Trophoblast cell (in vitro differentiated cells and primary cell): ENCODE data around the gene SH2D3A.

Experiments used
- DNase-seq, 2 donors: peaks; one replicate each; pipeline ENCODE4 v3.0.0-alpha.2; 2016
- H2AFZ ChIP-seq: 2 replicates; pipeline ENCODE4 v1.6.1; 2013; ENCODE audit warnings: low read length, moderate library complexity, mild to moderate bottlenecking; ENCODE audit not compliant: insufficient read depth, poor library complexity
- H2AK5ac ChIP-seq: 2 replicates; pipeline ENCODE4 v1.6.1; 2013; ENCODE audit warnings: mild to moderate bottlenecking, low read length
- H2BK120ac ChIP-seq: 2 replicates; pipeline ENCODE4 v1.6.1; 2013; ENCODE audit warnings: low read length, mild to moderate bottlenecking, moderate library complexity; ENCODE audit not compliant: insufficient read depth, poor library complexity
- H2BK12ac ChIP-seq: 2 replicates; pipeline ENCODE4 v1.6.1; 2013; ENCODE audit warnings: mild to moderate bottlenecking, low read length, moderate library complexity
- H2BK5ac ChIP-seq: 2 replicates; pipeline ENCODE4 v1.6.1; 2013; ENCODE audit warnings: low read length, low read depth, moderate library complexity, mild to moderate bottlenecking; ENCODE audit not compliant: poor library complexity
- H3K14ac ChIP-seq: 2 replicates; pipeline ENCODE4 v1.6.1; 2013; ENCODE audit warnings: mild to moderate bottlenecking, low read length
- H3K18ac ChIP-seq: 2 replicates; pipeline ENCODE4 v1.6.1; 2013; ENCODE audit warnings: mild to moderate bottlenecking, low read length
- H3K23ac ChIP-seq: 2 replicates; pipeline ENCODE4 v1.6.1; 2013; ENCODE audit warnings: low read length
- H3K27ac ChIP-seq: 2 replicates; pipeline ENCODE4 v1.5.1; 2013; ENCODE audit warnings: low read depth, mild to moderate bottlenecking, inconsistent platforms, low read length, moderate library complexity
- H3K27me3 ChIP-seq: 2 replicates; pipeline ENCODE4 v1.6.1; 2013; ENCODE audit warnings: inconsistent platforms, mild to moderate bottlenecking, low read length, moderate library complexity; ENCODE audit not compliant: insufficient read depth
- H3K36me3 ChIP-seq, 2 experiments: 1 replicate in 1 of 2; 2 replicates in 1 of 2; pipeline ENCODE4 v1.6.1; 2013; ENCODE audit warnings: low read length in 2 of 2, mild to moderate bottlenecking in 2 of 2, moderate library complexity in 1 of 2; ENCODE audit not compliant: insufficient read depth in 2 of 2, control insufficient read depth in 1 of 2
- H3K4ac ChIP-seq: 2 replicates; pipeline ENCODE4 v1.6.1; 2013; ENCODE audit warnings: low read depth, mild to moderate bottlenecking, low read length, moderate library complexity
- H3K4me1 ChIP-seq, 2 experiments: 1 replicate in 1 of 2; 2 replicates in 1 of 2; pipeline ENCODE4 v1.6.1; 2013; ENCODE audit warnings: low read length in 2 of 2, mild to moderate bottlenecking in 2 of 2, moderate library complexity in 1 of 2; ENCODE audit not compliant: insufficient read depth in 2 of 2, control insufficient read depth in 1 of 2
- H3K4me2 ChIP-seq: 2 replicates; pipeline ENCODE4 v1.6.1; 2013; ENCODE audit warnings: inconsistent platforms, mild to moderate bottlenecking, low read length, moderate library complexity
- H3K4me3 ChIP-seq: 2 replicates; pipeline ENCODE4 v1.5.1; 2013; ENCODE audit warnings: mild to moderate bottlenecking, low read depth, low read length, inconsistent platforms
- H3K79me1 ChIP-seq: one replicate; pipeline ENCODE4 v1.6.1; 2013; ENCODE audit warnings: low read length
- H3K79me2 ChIP-seq: 2 replicates; pipeline ENCODE4 v1.6.1; 2013; ENCODE audit warnings: low read length, mild to moderate bottlenecking; ENCODE audit not compliant: control insufficient read depth, insufficient read depth, poor library complexity
- H3K9ac ChIP-seq: 2 replicates; pipeline ENCODE4 v1.6.1; 2013; ENCODE audit warnings: mild to moderate bottlenecking, low read length
- H3K9me3 ChIP-seq: 2 replicates; pipeline ENCODE4 v1.6.1; 2013; ENCODE audit warnings: low read depth, mild to moderate bottlenecking, control low read depth, inconsistent platforms, low read length; ENCODE audit not compliant: insufficient read depth
- H4K12ac ChIP-seq: 2 replicates; pipeline ENCODE4 v1.6.1; 2013; ENCODE audit warnings: low read depth, mild to moderate bottlenecking, low read length, moderate library complexity
- H4K8ac ChIP-seq: 2 replicates; pipeline ENCODE4 v1.6.1; 2013; ENCODE audit warnings: low read depth, mild to moderate bottlenecking, low read length, moderate library complexity
- H4K91ac ChIP-seq: one replicate; pipeline ENCODE4 v1.6.1; 2013; ENCODE audit warnings: low read depth, mild to moderate bottlenecking, low read length, moderate library complexity
- WGBS: extraction: QIAGEN DNeasy Blood & Tissue Kit; methylation state at CpG from one replicate; pipeline ENCODE4 v1.1.7; 2013; ENCODE audit warnings: missing lambda C conversion rate; ENCODE audit not compliant: insufficient read length, insufficient coverage; ENCODE audit errors: extremely low coverage; 5-methylcytosine and 5-hydroxymethylcytosine counted together

SH2D3A gene

GRCh38 chr19:6790194-6791128 is 23.2 kb upstream of the SH2D3A start:
- Histone ChIP-seq H2BK120ac (no peak overlapping the region), H2BK5ac (no peak overlapping the region)

GRCh38 chr19:6788896-6789295 is 21.7 kb upstream of the SH2D3A start:
- Histone ChIP-seq H3K79me1 (no peaks in the 10 kb centered on the region), H3K4ac (no peak overlapping the region), H3K9me3 (peaks cover 6% of the 10 kb centered on the region), H3K9ac (no peak overlapping the region), H4K12ac (no peak overlapping the region), H3K4me2 (no peak overlapping the region), H3K23ac (no peak overlapping the region), H3K4me1 (peaks cover 0 to 2% of the 10 kb centered on the region in 2 experiments), H3K18ac (no peak overlapping the region), H3K27me3 (no peaks in the 10 kb centered on the region), H3K4me3 (no peak overlapping the region), H2BK5ac (no peak overlapping the region), H4K8ac (no peak overlapping the region), H4K91ac (no peak overlapping the region), H2AK5ac (no peak overlapping the region), H2AFZ (no peak overlapping the region), H3K79me2 (no peaks in the 10 kb centered on the region), H3K14ac (no peak overlapping the region), H2BK120ac (no peak overlapping the region), H3K27ac (no peak overlapping the region), H3K36me3 (no peaks in the 10 kb centered on the region), H2BK12ac (no peak overlapping the region)
- peak; percentile 78 to 92 for DNase-seq
- WGBS, result no CpG with 5 or more reads among the region's 4 CpGs

More at GRCh38 chr19:6790194-6791128, 23.2 kb upstream of the SH2D3A start:
- H3K36me3 ChIP-seq, result no peaks in the 10 kb centered on the region
- no peak overlapping the region for H3K27ac ChIP-seq
- H2BK12ac ChIP-seq, result no peak overlapping the region
- no peak overlapping the region for H3K18ac ChIP-seq
- peaks cover 11% of the 10 kb centered on the region for H3K9me3 ChIP-seq
- no peak overlapping the region for H3K9ac ChIP-seq
- H3K4ac ChIP-seq, result no peak overlapping the region
- no peaks in the 10 kb centered on the region for H3K79me1 ChIP-seq
- H2AFZ ChIP-seq, result no peak overlapping the region
- H2AK5ac ChIP-seq, result no peak overlapping the region
- no peaks in the 10 kb centered on the region for H3K27me3 ChIP-seq
- H3K79me2 ChIP-seq, result no peaks in the 10 kb centered on the region
- no peak overlapping the region for H3K14ac ChIP-seq
- DNase-seq, result no peak
- H4K8ac ChIP-seq, result no peak overlapping the region
- no peak overlapping the region for H3K4me3 ChIP-seq
- no peak overlapping the region for H3K23ac ChIP-seq
- no peak overlapping the region for H4K12ac ChIP-seq
- WGBS, result no CpG with 5 or more reads among the region's 5 CpGs
- no peak overlapping the region for H4K91ac ChIP-seq
- no peaks in the 10 kb centered on the region for H3K4me1 ChIP-seq
- H3K4me2 ChIP-seq, result no peak overlapping the region

- H3K4me2 ChIP-seq, result no peak overlapping the region
- H4K8ac ChIP-seq, result no peak overlapping the region
- no CpG with 5 or more reads among the region's 4 CpGs for WGBS
- H3K79me1 ChIP-seq, result no peaks in the 10 kb centered on the region
- no peak overlapping the region for H2AFZ ChIP-seq
- peaks cover 0 to 2% of the 10 kb centered on the region in 2 experiments for H3K4me1 ChIP-seq
- no peak overlapping the region for H2AK5ac ChIP-seq
- H3K27me3 ChIP-seq, result no peaks in the 10 kb centered on the region
- peaks cover 4% of the 10 kb centered on the region for H3K9me3 ChIP-seq
- H2BK120ac ChIP-seq, result no peak overlapping the region
- H2BK12ac ChIP-seq, result no peak overlapping the region
- H3K23ac ChIP-seq, result no peak overlapping the region
- no peak overlapping the region for H3K4ac ChIP-seq
- no peak overlapping the region for H4K12ac ChIP-seq
- no peak overlapping the region for H3K14ac ChIP-seq
- no peak for DNase-seq
- no peak overlapping the region for H2BK5ac ChIP-seq
- H3K79me2 ChIP-seq, result no peaks in the 10 kb centered on the region
- H3K27ac ChIP-seq, result no peak overlapping the region
- H3K18ac ChIP-seq, result no peak overlapping the region
- no peak overlapping the region for H3K9ac ChIP-seq
- no peak overlapping the region for H4K91ac ChIP-seq
- no peak overlapping the region for H3K4me3 ChIP-seq
- H3K36me3 ChIP-seq, result no peaks in the 10 kb centered on the region
These were observed 20.2 kb upstream of the SH2D3A start for GRCh38 chr19:6787393-6787792.

- Histone ChIP-seq H3K4me1 (peaks cover 0 to 1% of the 10 kb centered on the region in 2 experiments), H3K9me3 (peaks cover 2% of the 10 kb centered on the region), H3K79me1 (no peaks in the 10 kb centered on the region), H2AFZ (no peak overlapping the region), H3K36me3 (no peaks in the 10 kb centered on the region), H3K4me3 (no peak overlapping the region), H2BK120ac (no peak overlapping the region), H3K9ac (no peak overlapping the region), H2BK5ac (no peak overlapping the region), H3K14ac (no peak overlapping the region), H4K91ac (no peak overlapping the region), H3K23ac (no peak overlapping the region), H4K12ac (no peak overlapping the region), H4K8ac (no peak overlapping the region), H3K79me2 (no peaks in the 10 kb centered on the region), H3K27me3 (no peaks in the 10 kb centered on the region), H3K27ac (no peak overlapping the region), H2AK5ac (no peak overlapping the region), H3K18ac (no peak overlapping the region), H3K4me2 (no peak overlapping the region), H2BK12ac (no peak overlapping the region), H3K4ac (no peak overlapping the region)
- DNase-seq, result no peak
- no CpG with 5 or more reads among the region's 4 CpGs for WGBS
These were observed 12.0 kb upstream of the SH2D3A start for GRCh38 chr19:6779206-6779605.
